Hepatic stellate cell (primary cell): ENCODE data around the gene SNX8.
A peak's percentile ranks its signal among the peaks of the same experiment; 100 is the strongest.

Source experiments
- DNase-seq: peaks from one replicate; pipeline ENCODE4 v3.0.0; 2011; ENCODE audit warnings: low spot score

The SNX8 gene

GRCh38 chr7:2220030-2220429, 94.2 kb downstream of the SNX8 start:
- no peak for DNase-seq

GRCh38 chr7:2219606-2220005, 94.6 kb downstream of the SNX8 start:
- DNase-seq: no peak

GRCh38 chr7:2219136-2219535, 95.1 kb downstream of the SNX8 start:
- no peak for DNase-seq

GRCh38 chr7:2218444-2218785, 95.8 kb downstream of the SNX8 start:
- DNase-seq: no peak

GRCh38 chr7:2217716-2218443, 96.4 kb downstream of the SNX8 start:
- no peak for DNase-seq

- DNase-seq: no peak
Measured at GRCh38 chr7:2217206-2217605, 97.0 kb downstream of the SNX8 start.

GRCh38 chr7:2215851-2216250, 98.4 kb downstream of the SNX8 start:
- no peak for DNase-seq

GRCh38 chr7:2214636-2215035, 99.6 kb downstream of the SNX8 start:
- DNase-seq: no peak

GRCh38 chr7:2213551-2214215, 100.6 kb downstream of the SNX8 start:
- DNase-seq: no peak

- DNase-seq: no peak
Measured at GRCh38 chr7:2212906-2213305, 101.3 kb downstream of the SNX8 start.

GRCh38 chr7:2211926-2212325, 102.3 kb downstream of the SNX8 start:
- no peak for DNase-seq

GRCh38 chr7:2211259-2211880, 102.9 kb downstream of the SNX8 start:
- DNase-seq: no peak

- DNase-seq: no peak
Measured at GRCh38 chr7:2210551-2211258, 103.5 kb downstream of the SNX8 start.

GRCh38 chr7:2209961-2210323, 104.3 kb downstream of the SNX8 start:
- no peak for DNase-seq

- peak; percentile 92 for DNase-seq
Measured at GRCh38 chr7:2209146-2209960, 104.9 kb downstream of the SNX8 start.

- no peak for DNase-seq
Measured at GRCh38 chr7:2208712-2209111, 105.5 kb downstream of the SNX8 start.

- DNase-seq: no peak
Measured at GRCh38 chr7:2205036-2205780, 109.0 kb downstream of the SNX8 start.

GRCh38 chr7:2204446-2204845, 109.8 kb downstream of the SNX8 start:
- DNase-seq: no peak

- no peak for DNase-seq
Measured at GRCh38 chr7:2203766-2204300, 110.4 kb downstream of the SNX8 start.

GRCh38 chr7:2202901-2203765, 111.1 kb downstream of the SNX8 start:
- no peak for DNase-seq
